Prostate gland (tissue), 2 donors: ENCODE data around the gene NEMF. TPM values are rescaled to one million over a fixed set of nuclear protein-coding genes. Genes with fewer than 3 reads are reported as not detected.

Experiments used
- DNase-seq: peaks from one replicate; pipeline ENCODE4 v3.0.0-alpha.2; 2019; ENCODE audit warnings: low spot score
- H3K27ac ChIP-seq, 2 donors: fragments of 200-600 bp; sonication (generic); 2 replicates each; pipeline ENCODE4 v1.5.1; 2017 to 2019
- H3K27me3 ChIP-seq: fragments of 200-600 bp; sonication (generic); replicated peaks from 2 replicates; pipeline ENCODE4 v1.5.1; 2019; ENCODE audit not compliant: insufficient read depth
- H3K36me3 ChIP-seq, 2 donors: fragments of 200-600 bp; sonication (generic); 1 replicate in 1 of 2; 2 replicates in 1 of 2; pipeline versions ENCODE4 v1.5.1 to v1.8.1; 2017 to 2019
- H3K4me1 ChIP-seq: fragments of 200-600 bp; sonication (generic); replicated peaks from 2 replicates; pipeline ENCODE4 v1.5.1; 2019
- H3K4me3 ChIP-seq, 2 donors: fragments of 200-600 bp; sonication (generic); 2 replicates each; pipeline ENCODE4 v1.5.1; 2017 to 2019
- H3K9me3 ChIP-seq: fragments of 200-600 bp; sonication (generic); 2 replicates; pipeline ENCODE4 v1.5.1; 2017
- POLR2A ChIP-seq: fragments of 450-650 bp; IDR thresholded peaks from one replicate; pipeline ENCODE4 v1.6.1; 2016; ENCODE audit warnings: antibody characterized with exemption, mild to moderate bottlenecking
- POLR2AphosphoS5 ChIP-seq: sonication (generic); formaldehyde crosslinking; IDR thresholded peaks from one replicate; pipeline ENCODE4 v1.6.1; 2017; ENCODE audit warnings: antibody characterized with exemption
- WGBS: methylation state at CpG from one replicate; pipeline ENCODE4 v1.1.5; 2018; 5-methylcytosine and 5-hydroxymethylcytosine counted together
- intact Hi-C: fragments of 100-400 bp; cut with DNase I; formaldehyde crosslinking; loops from one replicate; pipeline ENCODE4 v1.14.2; 2022
- total RNA-seq, 2 donors: library from RNA; depleted of rRNA; stranded (reverse); fragments of >200 nt; gene quantifications; one replicate each; pipeline ENCODE4 v1.1.0, GENCODE V29; 2016
- TF ChIP-seq, protein P1 (sequence below), 4 experiments: fragments of 200-600 bp in 2 of 4; fragments of 450-650 bp in 2 of 4; sonication (generic) in 2 of 4; IDR thresholded peaks; 1 replicate in 3 of 4; 2 replicates in 1 of 4; pipeline ENCODE4 v1.5.1; 2016 to 2019; ENCODE audit warnings: antibody characterized with exemption in 4 of 4, mild to moderate bottlenecking in 2 of 4, moderate library complexity in 2 of 4

NEMF gene
- total RNA-seq, 2 donors from 2014 or later: 63.9 to 71.7 TPM

DNA sequence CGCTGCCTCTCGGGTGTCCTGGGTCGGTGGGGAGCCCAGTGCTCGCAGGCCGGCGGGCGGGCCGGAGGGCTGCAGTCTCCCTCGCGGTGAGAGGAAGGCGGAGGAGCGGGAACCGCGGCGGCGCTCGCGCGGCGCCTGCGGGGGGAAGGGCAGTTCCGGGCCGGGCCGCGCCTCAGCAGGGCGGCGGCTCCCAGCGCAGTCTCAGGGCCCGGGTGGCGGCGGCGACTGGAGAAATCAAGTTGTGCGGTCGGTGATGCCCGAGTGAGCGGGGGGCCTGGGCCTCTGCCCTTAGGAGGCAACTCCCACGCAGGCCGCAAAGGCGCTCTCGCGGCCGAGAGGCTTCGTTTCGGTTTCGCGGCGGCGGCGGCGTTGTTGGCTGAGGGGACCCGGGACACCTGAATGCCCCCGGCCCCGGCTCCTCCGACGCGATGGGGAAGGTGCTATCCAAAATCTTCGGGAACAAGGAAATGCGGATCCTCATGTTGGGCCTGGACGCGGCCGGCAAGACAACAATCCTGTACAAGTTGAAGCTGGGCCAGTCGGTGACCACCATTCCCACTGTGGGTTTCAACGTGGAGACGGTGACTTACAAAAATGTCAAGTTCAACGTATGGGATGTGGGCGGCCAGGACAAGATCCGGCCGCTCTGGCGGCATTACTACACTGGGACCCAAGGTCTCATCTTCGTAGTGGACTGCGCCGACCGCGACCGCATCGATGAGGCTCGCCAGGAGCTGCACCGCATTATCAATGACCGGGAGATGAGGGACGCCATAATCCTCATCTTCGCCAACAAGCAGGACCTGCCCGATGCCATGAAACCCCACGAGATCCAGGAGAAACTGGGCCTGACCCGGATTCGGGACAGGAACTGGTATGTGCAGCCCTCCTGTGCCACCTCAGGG, 41.0 kb upstream of the NEMF start:
- peak overlapping the region; percentile 95 to 98 for H3K4me3 ChIP-seq
- H3K27me3 ChIP-seq: no peaks in the 10 kb centered on the region
- H3K4me1 ChIP-seq: peaks cover 9% of the 10 kb centered on the region
- H3K9me3 ChIP-seq: no peaks in the 10 kb centered on the region
- TF ChIP-seq, protein P1, sequence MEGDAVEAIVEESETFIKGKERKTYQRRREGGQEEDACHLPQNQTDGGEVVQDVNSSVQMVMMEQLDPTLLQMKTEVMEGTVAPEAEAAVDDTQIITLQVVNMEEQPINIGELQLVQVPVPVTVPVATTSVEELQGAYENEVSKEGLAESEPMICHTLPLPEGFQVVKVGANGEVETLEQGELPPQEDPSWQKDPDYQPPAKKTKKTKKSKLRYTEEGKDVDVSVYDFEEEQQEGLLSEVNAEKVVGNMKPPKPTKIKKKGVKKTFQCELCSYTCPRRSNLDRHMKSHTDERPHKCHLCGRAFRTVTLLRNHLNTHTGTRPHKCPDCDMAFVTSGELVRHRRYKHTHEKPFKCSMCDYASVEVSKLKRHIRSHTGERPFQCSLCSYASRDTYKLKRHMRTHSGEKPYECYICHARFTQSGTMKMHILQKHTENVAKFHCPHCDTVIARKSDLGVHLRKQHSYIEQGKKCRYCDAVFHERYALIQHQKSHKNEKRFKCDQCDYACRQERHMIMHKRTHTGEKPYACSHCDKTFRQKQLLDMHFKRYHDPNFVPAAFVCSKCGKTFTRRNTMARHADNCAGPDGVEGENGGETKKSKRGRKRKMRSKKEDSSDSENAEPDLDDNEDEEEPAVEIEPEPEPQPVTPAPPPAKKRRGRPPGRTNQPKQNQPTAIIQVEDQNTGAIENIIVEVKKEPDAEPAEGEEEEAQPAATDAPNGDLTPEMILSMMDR (IDR thresholded peaks at IDR 0.05): peak in 1 of 4 experiments; percentile 5
- no peak for TF ChIP-seq POLR2A
- no peaks in the 10 kb centered on the region for H3K36me3 ChIP-seq
- peak overlapping the region; percentile 99 to 100 for H3K27ac ChIP-seq
- WGBS: under 1% methylated on average over 82 of the region's 85 CpGs
- DNase-seq: peak; percentile 23
- intact Hi-C loops: loop anchor here (5.0 to 10.0 kb wide), 2 partner anchors 109 to 211 kb away; no protein-coding TSS in a partner anchor

DNA sequence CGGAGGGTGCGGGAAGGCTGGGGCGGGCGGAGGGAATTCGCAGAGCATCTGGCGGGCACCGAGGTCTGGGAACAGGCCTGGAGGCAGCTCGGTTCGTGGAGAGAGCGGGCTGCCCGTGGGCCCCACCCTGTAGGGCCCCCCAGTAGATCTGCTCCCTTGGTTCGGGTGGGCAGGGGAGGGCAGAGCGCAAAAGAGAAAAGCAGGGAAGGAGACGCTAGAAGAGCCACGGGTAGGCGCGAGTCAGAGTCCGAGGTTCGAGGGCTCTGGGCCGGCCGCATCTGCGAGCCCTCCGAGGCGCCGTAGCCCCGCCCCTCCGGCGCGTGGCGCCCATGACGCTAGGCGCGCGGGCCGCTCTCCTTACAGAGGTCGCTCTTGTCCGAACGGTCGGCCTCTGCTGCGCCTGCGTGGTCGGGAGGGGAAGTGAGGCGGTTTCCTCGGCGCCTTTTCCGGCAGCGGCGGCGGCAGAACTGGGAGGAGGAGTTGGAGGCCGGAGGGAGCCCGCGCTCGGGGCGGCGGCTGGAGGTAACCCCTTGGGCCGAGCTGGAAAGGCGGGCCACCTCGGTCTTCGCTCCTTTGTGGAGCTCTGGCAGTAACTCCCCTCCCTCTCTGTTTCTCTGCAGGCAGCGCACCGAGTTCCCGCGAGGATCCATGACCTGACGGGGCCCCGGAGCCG, 40.2 kb upstream of the NEMF start, which contains the start of gene ARF6:
Gene ARF6, plus strand, starts transcription at position 447 of the 673 bp plus-strand sequence. CDS start 655 bp downstream, outside the sequence.
- 0% methylated on average over 49 of the region's 66 CpGs for WGBS
- peaks cover 9% of the 10 kb centered on the region for H3K4me1 ChIP-seq
- H3K27ac ChIP-seq: peak within 1 kb of the TSS; percentile 99 to 100
- intact Hi-C loops: loop anchor here (5.0 to 10.0 kb wide), 2 partner anchors 110 to 212 kb away; no protein-coding TSS in a partner anchor
- H3K27me3 ChIP-seq: no peaks in the 10 kb centered on the region
- H3K4me3 ChIP-seq: peak within 1 kb of the TSS; percentile 95 to 98
- peak; percentile 97 for DNase-seq
- H3K36me3 ChIP-seq: no peaks in the 10 kb centered on the region
- H3K9me3 ChIP-seq: no peaks in the 10 kb centered on the region
- TF ChIP-seq, protein P1 (IDR thresholded peaks at IDR 0.05): peak in 3 of 4 experiments; percentile 24 to 69 (median 52)
- TF ChIP-seq POLR2AphosphoS5: peak; percentile 97
- peak; percentile 96 for TF ChIP-seq POLR2A

DNA sequence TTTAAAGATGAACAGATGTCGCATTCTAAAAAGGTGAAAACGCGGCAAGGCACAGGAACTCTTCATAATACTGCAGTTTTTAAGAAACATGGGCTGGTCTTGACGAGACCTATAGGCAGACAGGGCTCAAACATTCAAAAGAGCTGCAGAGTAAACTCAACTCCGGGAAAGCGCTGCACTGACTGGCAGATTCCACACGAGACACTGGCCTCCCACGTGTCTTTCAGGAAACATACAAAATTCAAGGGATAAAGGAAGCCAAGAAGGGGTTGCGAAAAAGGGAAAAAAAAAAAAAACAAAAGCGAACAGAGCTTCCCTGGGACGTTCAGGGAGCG, 39.7 kb upstream of the NEMF start:
- H3K4me1 ChIP-seq: peaks cover 9% of the 10 kb centered on the region
- no peaks in the 10 kb centered on the region for H3K36me3 ChIP-seq
- no peaks in the 10 kb centered on the region for H3K27me3 ChIP-seq
- no peaks in the 10 kb centered on the region for H3K9me3 ChIP-seq
- WGBS: 3% methylated on average over 12 of the region's 12 CpGs
- intact Hi-C loops: loop anchor here (5.0 to 10.0 kb wide), 2 partner anchors 110 to 213 kb away; no protein-coding TSS in a partner anchor
- H3K4me3 ChIP-seq: peak overlapping the region; percentile 95 to 98
- TF ChIP-seq POLR2A (no peak), POLR2AphosphoS5 (no peak)
- TF ChIP-seq, protein P1 (IDR thresholded peaks at IDR 0.05): no peak
- DNase-seq: peak; percentile 55
- H3K27ac ChIP-seq: peak overlapping the region; percentile 99 to 100

DNA sequence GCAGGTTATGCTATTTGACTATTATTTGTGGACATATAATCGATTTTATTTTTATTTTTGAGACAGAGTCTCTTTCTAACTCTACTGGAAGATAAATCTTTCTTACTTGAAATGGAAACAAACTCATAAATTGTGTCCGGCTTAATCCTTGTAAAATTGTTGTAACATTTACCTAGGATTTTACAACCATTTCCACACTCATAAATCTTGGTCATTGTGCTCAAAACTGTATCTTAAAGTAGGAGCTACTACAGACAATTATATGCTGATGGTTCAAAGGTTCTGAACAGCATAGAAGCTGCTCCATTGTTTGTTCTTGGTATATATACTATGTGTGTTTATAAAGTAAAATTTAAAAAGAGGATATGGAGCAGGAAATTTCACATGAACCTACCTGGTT, 35.7 kb upstream of the NEMF start:
- DNase-seq: no peak
- intact Hi-C loops: no loop called here
- H3K27me3 ChIP-seq: no peaks in the 10 kb centered on the region
- H3K4me1 ChIP-seq: peaks cover 9% of the 10 kb centered on the region
- H3K27ac ChIP-seq: peak overlapping the region; percentile 72 to 79
- 29% methylated on average over 2 of the region's 2 CpGs for WGBS
- TF ChIP-seq POLR2AphosphoS5 (peak; percentile 85), POLR2A (no peak)
- TF ChIP-seq, protein P1 (IDR thresholded peaks at IDR 0.05): no peak
- H3K4me3 ChIP-seq: no peak overlapping the region
- no peaks in the 10 kb centered on the region for H3K9me3 ChIP-seq
- H3K36me3 ChIP-seq: no peaks in the 10 kb centered on the region
